ENCODE results near the gene TNIK. TPM values are rescaled to one million over a fixed set of nuclear protein-coding genes. Genes with fewer than 3 reads are reported as not detected.

The TNIK gene
- total and polyA plus RNA-seq, 2 of the 4 experiments (the other 2 are of a cell fraction) = 3.4 to 6.3 TPM

- Histone ChIP-seq H3K4me1 (ENCODE audit: control insufficient read depth, insufficient read depth, low read length) (no peaks in the 10 kb centered on the region), H2BK120ac (ENCODE audit: low read depth, low read length) (no peak overlapping the region), H2BK20ac (ENCODE audit: low read depth, low read length) (no peak overlapping the region), H2AK9ac (replicated peaks; ENCODE audit: low read depth, low read length, poor library complexity) (no peak overlapping the region), H3K56ac (ENCODE audit: extremely low read depth, insufficient read depth, low read length) (no peak overlapping the region), H2BK5ac (ENCODE audit: low read depth, low read length, poor library complexity, severe bottlenecking) (no peak overlapping the region), H3K14ac (replicated peaks; ENCODE audit: low read depth, low read length) (no peak overlapping the region), H3K23ac (ENCODE audit: low read depth, low read length) (no peak overlapping the region), H3K79me1 (ENCODE audit: low read depth in 1 of 2, low read length in 2 of 2) (no peaks in the 10 kb centered on the region), H3K4me2 (ENCODE audit: low read depth, low read length) (no peak overlapping the region), H3K4ac (ENCODE audit: low read depth, low read length) (no peak overlapping the region), H3K9ac (ENCODE audit: low read depth, low read length) (no peak overlapping the region), H4K91ac (ENCODE audit: insufficient read depth, low read depth, low read length) (no peak overlapping the region), H3K27me3 (ENCODE audit: control insufficient read depth, insufficient read depth, low read length) (no peaks in the 10 kb centered on the region), H2AFZ (replicated peaks; ENCODE audit: low read length, poor library complexity) (no peak overlapping the region), H3K18ac (ENCODE audit: low read depth, low read length) (no peak overlapping the region), H4K5ac (ENCODE audit: low read depth, low read length) (no peak overlapping the region), H2AK5ac (ENCODE audit: low read depth, low read length) (no peak overlapping the region), H2BK15ac (ENCODE audit: low read depth, low read length) (no peak overlapping the region), H3K9me3 (ENCODE audit: control insufficient read depth, insufficient read depth, low read length) (no peaks in the 10 kb centered on the region), H3K4me3 (ENCODE audit: insufficient read depth, low read depth, low read length) (no peak overlapping the region), H4K20me1 (ENCODE audit: insufficient read depth, low read length) (no peaks in the 10 kb centered on the region), H4K8ac (ENCODE audit: low read depth in 2 of 2, low read length in 2 of 2) (no peak overlapping the region), H3K36me3 (ENCODE audit: control insufficient read depth, insufficient read depth, low read length) (no peaks in the 10 kb centered on the region), H3K9me1 (ENCODE audit: insufficient read depth, low read length) (no peaks in the 10 kb centered on the region), H3K27ac (ENCODE audit: insufficient read depth, low read length) (no peak overlapping the region)
- ATAC-seq (ENCODE audit: low read depth) (no peak), DNase-seq (no peak)
- TF ChIP-seq NFE2L2 (IDR thresholded peaks at IDR 0.05; ENCODE audit: low read depth, low read length) (no peak), FOS (IDR thresholded peaks at IDR 0.05; ENCODE audit: low read depth, low read length) (no peak), USF2 (IDR thresholded peaks at IDR 0.05; ENCODE audit: low read depth, low read length) (no peak), CHD1 (IDR thresholded peaks at IDR 0.05; ENCODE audit: low read depth, low read length) (no peak), MXI1 (IDR thresholded peaks at IDR 0.05; ENCODE audit: borderline replicate concordance, low read depth, low read length) (no peak), MAZ (IDR thresholded peaks at IDR 0.05; ENCODE audit: borderline replicate concordance, low read depth, low read length) (no peak), SMC3 (IDR thresholded peaks at IDR 0.05; ENCODE audit: low read depth, low read length) (no peak), BHLHE40 (IDR thresholded peaks at IDR 0.05; ENCODE audit: low read depth, low read length) (no peak), RAD21 (IDR thresholded peaks at IDR 0.05; ENCODE audit: low read length) (no peak)
- TF ChIP-seq, protein P1, sequence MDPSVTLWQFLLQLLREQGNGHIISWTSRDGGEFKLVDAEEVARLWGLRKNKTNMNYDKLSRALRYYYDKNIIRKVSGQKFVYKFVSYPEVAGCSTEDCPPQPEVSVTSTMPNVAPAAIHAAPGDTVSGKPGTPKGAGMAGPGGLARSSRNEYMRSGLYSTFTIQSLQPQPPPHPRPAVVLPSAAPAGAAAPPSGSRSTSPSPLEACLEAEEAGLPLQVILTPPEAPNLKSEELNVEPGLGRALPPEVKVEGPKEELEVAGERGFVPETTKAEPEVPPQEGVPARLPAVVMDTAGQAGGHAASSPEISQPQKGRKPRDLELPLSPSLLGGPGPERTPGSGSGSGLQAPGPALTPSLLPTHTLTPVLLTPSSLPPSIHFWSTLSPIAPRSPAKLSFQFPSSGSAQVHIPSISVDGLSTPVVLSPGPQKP (IDR thresholded peaks at IDR 0.05; ENCODE audit: borderline replicate concordance, low read depth, low read length) = no peak
- ChIA-PET CTCF (no interaction called here), POLR2A (ENCODE audit: unreplicated experiment) (no interaction called here)
- in situ Hi-C loops (cut with MboI; ENCODE audit: low sequenced_read_pairs) = no loop called here
- WGBS, 2 experiments (ENCODE audit: extremely low coverage in 2 of 2, insufficient read length in 1 of 2) = 100% methylated on average over 1 of the region's 3 CpGs; no CpG with 5 or more reads in 1 of the 2 experiments
- BruUV-seq (replicated peaks) = no TSS peak
- dilution Hi-C loops (cut with HindIII; ENCODE audit: low sequenced_read_pairs, unreplicated experiment) = no loop called here
- intact Hi-C loops (cut with micrococcal nuclease) = no loop called here
These were observed 261.3 kb downstream of the TNIK start for GRCh38 chr3:171198781-171199472.

All from IMR-90 (cell line).